HPDE6-E6E7 (cell line): ENCODE data around the gene SH2D5.

Experiments
- DNase-seq: peaks from one replicate; pipeline ENCODE4 v3.0.0; 2011; ENCODE audit warnings: missing footprints; ENCODE audit errors: extremely low spot score

SH2D5 gene

GRCh38 chr1:20732588-20733359 is at the start of gene SH2D5:
TSS of gene SH2D5 (minus strand) at chr1:20732703. CDS start at chr1:20728044, 4,659 bp downstream.
- DNase-seq, result peak; percentile 81

DNA sequence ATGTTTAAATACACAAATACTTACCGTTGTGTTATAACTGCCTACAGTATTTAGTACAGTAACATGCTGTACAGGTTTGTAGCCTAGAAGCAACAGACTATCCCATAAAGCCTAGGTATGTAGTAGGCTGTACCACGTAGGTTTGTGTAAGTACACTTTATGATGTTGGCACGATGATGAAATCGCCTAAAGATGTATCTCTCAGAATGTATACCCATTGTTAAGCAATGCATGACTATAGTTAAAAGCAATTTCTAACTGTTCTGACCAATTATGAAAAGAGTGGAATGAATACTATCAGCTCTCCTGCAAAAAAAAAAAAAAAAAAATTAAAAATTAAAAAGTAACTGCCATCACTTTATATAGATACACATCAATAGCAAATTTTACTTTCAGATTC is 43.2 kb upstream of the SH2D5 start:
- DNase-seq, result no peak

GRCh38 chr1:20771780-20772179 is 39.3 kb upstream of the SH2D5 start:
- DNase-seq, result no peak

DNA sequence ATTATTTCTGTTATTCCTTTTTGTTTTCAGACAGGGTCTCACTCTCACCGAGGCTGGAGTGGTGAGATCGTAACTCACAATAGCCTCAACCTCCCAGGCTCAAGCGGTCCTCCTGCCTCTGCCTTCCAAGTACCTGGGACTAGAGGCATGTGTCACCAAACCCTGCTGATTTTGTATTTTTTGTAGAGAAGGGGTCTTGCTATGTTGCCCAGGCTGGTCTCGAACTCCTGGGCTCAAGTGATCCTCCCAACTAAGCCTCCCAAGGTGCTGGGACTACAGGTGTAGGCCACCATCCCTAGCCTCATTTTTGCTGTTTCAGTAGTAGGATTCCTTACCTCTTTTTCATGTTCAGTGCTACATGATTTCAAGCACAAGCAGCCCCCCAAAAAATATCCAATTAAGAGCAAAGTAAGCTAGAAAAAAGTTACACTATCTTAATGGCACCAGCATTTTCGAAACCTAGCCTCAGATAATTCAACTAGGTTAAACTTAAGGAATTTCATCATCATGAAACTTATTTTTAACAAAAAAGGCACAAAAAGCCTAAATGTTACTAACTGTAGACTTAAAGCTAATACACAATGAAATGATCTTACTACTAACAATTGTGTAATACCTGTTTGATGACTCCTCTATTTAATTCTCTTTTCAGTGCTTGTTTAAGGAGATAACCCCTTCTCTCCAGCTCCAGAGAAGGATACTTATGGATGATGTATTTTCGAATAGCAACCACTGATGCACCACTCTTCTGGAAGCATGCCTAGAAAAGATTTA is 38.0 kb upstream of the SH2D5 start:
- no peak for DNase-seq

- DNase-seq, result no peak
Measured at GRCh38 chr1:20767271-20767670, 34.8 kb upstream of the SH2D5 start.

GRCh38 chr1:20763417-20763816 is 30.9 kb upstream of the SH2D5 start:
- no peak for DNase-seq

- DNase-seq, result no peak
Measured at GRCh38 chr1:20760322-20760721, 27.8 kb upstream of the SH2D5 start.

- no peak for DNase-seq
Measured at GRCh38 chr1:20753589-20753988, 21.1 kb upstream of the SH2D5 start.

- no peak for DNase-seq
Measured at GRCh38 chr1:20751462-20751990, 19.0 kb upstream of the SH2D5 start.

DNA sequence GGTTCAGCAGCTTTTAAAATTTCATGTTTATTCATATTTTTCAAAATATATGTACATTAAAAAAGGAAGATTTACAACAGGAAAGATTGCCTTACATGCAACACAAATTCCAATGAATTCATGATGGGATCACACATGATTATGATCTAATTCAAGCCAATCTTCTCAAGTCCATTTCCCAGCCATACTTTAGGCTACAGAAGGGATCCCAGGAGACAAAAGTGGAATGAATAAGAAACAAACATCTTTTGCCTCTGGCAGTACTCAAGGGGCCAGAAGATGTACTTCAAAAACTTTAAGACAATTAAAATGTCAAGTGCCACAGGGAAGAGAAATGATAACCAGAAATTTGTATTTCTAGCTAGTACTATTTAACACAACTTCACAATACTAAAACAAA is 10.2 kb upstream of the SH2D5 start:
- DNase-seq, result no peak

GRCh38 chr1:20740781-20741180 is 8.3 kb upstream of the SH2D5 start:
- no peak for DNase-seq

- no peak for DNase-seq
Measured at GRCh38 chr1:20739225-20739624, 6.7 kb upstream of the SH2D5 start.

- peak; percentile 80 for DNase-seq
Measured at GRCh38 chr1:20735581-20736111, 3.1 kb upstream of the SH2D5 start.

DNA sequence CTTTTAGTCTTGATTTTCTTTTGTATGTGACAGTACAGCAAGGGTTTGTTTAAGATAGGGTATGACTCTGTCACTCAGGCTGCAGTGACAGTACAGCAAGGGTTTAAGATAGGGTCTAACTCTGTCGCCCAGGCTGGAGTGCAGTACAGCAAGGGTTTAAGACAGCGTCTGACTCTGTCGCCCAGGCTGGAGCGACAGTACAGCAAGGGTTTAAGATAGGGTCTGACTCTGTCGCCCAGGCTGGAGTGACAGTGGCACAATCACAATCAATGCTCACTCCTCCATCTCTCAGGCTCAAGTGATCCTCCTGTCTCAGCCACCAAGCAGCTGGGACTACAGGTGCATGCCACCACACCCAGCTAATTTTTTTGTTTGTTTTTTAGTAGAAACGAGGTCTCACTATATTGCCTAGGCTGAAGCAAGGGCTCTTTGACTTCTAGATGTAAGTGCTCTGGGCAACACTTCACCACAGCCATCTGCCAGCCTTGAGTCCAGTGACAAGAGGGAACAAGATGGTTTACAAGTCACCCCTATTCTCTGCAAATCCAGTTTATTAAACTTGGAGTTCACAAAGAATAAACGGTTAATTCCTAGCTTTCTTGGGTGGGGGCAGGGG is 965 bp upstream of the SH2D5 start:
- no peak for DNase-seq

DNA sequence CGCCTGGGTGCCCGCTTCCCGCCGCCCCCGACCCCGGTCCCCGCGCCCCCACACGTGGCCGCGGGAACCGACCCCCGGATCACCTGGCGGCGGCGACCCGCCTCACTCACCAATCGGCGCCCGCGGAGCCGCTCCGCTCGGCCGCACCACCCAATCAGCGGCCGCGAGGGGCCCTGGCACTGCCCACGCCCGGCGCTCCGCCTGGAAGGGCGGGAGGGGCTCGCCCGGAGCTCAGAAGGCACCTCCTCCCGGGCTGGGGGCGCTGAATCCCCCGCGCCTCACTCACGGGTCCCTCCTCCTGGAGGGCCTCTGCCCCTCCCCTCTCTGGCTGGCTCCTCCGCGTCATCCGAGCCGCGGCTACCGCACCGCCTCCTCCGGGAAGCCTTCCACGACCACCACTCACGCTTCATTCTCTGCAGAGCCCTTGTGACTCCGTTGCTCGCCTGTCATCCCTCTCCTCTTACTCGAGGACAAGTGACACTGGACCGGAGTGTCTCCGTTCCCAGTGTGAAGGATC is 374 bp downstream of the SH2D5 start:
- peak; percentile 69 for DNase-seq

- DNase-seq, result no peak
Measured at GRCh38 chr1:20731057-20731991, 1.2 kb downstream of the SH2D5 start.

GRCh38 chr1:20730690-20731056 is 1.8 kb downstream of the SH2D5 start:
- DNase-seq, result no peak

DNA sequence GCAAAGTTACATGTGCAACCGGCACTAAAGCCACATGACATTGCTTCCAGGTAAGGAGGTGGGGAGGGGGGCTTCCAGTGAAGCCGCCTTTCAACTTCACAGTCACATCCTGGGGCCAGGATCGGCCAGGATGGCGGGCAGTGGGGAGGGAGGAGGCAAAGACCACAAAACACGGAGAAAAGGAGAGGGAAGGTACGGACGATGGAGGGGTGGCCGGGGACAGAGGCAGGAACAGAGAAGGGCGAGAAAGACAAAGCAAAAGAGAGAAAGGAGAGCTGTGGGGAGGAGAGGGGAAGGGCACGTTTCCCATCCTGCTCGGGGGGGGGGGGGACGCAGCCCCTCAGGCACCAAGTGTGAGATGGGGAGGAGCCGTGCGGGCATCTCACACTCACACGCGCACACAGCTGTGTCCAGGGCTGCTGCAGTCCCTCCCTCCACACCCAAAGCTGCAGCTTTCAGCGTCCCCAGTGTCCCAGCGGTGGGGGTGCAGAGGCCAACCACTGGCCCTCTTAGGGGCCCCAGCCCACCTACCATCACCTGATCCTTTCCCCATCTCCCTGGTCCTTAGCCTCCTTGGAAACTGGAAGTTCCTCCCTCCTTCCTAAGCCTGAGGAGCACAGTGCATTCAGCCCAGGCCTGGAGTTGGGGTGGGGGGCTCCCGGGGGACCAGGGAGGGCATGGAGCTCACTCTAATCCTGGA is 2.4 kb downstream of the SH2D5 start:
- DNase-seq, result no peak

DNA sequence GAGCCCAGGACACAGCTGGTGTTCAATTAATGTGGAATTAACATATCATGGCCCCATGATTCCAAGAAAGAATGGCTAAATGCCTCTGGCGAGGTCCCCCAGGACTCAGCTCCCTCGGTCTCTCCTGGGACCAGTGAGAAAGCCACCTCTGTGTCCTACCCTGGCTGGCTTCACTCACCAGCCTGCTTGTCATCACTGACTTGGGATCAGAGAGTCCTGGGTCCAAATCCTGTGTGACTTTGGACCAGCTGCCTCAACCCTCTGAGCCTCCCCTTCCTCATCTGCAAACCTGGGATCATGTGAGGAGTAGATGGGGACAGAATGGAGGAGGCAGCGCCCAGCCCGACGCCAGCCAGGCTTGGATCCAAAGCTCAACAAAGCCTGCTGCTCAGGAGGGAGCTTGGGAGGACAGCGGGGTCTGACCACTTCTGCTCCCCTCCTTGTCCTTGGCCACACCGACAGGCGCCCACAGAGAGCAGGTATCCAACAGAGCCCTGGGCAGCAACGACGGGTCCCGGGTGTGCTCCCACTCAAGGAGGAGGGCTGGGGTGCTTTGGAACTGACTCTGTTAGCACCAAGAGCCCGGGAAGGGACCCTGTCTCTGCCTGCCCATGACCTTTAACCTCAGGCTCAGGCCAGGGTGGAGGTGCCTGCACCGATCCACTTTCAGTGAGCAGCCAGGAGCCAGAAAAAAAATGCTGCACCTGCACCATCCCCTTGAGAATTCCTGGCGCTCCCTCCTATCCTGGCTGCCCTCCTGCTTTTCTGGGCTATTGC is 3.2 kb downstream of the SH2D5 start:
- no peak for DNase-seq
